ENCODE results near the gene PTPRU. TPM values are rescaled to one million over a fixed set of nuclear protein-coding genes. Genes with fewer than 3 reads are reported as not detected.

PTPRU gene
- total RNA-seq, 1 donor from 2014 or later, result 22.1 TPM

DNA sequence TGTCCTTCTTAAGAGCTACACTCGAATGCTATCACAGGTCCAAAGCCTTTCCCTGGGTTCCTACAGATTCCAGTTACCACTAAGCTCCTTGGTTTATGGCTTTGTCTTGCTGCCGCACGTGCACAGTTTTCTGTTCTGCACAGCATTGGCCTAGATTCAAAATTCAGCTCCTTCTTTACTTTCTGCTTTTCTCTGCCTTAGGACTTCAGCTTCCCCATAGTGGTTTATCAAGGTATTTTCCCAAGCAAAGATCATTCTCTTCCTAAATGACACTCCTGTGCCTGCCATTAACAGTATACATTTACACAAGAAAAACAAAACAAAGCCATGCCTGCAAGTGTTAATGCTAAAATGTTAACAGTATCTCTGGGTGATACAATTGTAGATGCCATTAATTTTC is 41.8 kb downstream of the PTPRU start:
- DNase-seq (no peak), ATAC-seq (ENCODE audit: poor library complexity) (no peak)
- intact Hi-C loops (cut with DNase I), result no loop called here

DNA sequence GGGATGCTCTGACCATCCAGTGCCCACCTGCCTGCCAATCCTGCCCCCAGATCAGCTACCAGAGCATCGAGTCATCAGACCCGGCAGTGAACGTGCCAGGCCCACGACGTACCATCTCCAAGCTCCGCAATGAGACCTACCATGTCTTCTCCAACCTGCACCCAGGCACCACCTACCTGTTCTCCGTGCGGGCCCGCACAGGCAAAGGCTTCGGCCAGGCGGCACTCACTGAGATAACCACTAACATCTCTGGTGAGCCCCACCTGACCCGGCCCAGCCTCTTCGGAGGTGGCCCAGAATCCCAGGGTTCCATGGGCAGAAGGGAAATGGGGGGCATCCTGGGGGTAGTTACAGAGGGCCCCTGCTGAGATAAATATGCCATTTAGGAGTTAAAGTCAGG is 43.1 kb downstream of the PTPRU start:
- DNase-seq (no peak), ATAC-seq (ENCODE audit: poor library complexity) (no peak)
- intact Hi-C loops (cut with DNase I), result no loop called here

DNA sequence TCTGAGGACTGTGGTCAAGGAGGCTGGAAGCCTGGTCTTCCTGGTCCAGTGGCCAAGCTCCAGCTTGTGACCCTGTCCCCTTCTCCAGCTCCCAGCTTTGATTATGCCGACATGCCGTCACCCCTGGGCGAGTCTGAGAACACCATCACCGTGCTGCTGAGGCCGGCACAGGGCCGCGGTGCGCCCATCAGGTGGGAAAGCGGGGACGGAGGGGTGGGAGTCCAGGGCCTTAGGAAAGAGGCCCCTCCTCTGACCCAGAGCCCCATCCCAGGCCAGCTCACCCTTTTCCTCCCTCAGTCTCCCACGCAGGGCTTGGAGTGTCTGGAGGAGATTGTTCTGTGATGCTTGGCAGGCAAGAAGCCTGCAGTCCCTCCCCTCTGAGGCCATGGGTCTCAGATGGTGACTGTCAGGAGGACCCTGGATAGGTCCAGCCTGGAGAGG is 43.6 kb downstream of the PTPRU start:
- DNase-seq (no peak), ATAC-seq (ENCODE audit: poor library complexity) (no peak)
- intact Hi-C loops (cut with DNase I), result no loop called here

DNA sequence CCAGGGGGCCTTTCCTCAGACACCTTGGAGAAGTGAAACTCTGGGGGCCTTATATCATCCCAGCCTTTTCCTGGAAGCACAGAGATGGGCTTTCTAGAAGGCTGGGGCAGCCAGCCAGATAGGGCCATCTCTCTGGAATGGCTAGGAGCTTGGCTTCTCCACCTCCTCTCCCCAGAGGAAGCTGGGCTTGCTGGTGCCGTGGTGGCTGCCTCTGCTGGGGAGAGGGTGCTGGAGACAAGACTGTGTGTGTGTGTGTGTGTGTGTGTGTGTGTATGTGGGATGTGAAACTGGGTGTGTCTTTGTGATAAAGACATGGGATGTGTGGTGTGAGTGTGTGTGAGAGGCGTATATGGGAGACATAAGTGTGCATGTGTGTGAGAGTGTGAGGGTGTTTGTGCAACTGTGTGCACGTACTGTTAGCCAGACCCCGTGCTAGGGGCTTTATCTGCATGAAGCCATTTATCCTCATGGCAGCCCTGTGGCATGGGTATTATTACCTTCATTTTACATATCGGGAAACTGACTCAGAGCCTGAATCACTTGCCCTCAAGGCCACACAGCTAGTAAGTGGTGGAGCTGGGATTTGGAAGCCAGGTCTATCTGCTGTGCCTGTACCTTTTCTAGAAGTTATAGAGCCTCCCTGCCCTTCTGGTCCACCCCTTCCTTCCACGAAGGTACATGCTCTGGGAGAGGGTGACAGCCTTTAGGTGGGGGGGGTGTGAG is 44.2 kb downstream of the PTPRU start:
- intact Hi-C loops (cut with DNase I), result no loop called here
- no peak for DNase-seq
- ATAC-seq (ENCODE audit: poor library complexity), result no peak

DNA sequence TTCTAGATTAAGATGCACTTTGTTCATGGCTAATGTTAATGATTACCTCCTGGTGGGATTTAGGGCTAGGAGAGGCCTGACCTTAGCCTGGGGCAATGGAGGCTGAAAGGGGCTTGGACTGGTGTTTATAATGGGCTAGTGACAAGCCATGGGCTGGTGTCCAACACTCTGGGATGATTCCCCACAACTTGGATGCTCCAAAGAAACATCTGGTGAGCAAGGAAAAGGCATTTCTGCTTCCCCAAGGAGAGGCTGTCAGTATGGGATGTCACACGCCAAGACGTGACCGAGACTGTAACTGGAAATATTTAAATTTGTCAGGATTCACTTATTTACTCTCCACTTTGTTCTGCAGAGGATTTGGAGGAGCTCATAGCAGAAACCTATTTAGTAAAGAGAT is 45.2 kb downstream of the PTPRU start:
- ATAC-seq (ENCODE audit: poor library complexity) (no peak), DNase-seq (no peak)
- intact Hi-C loops (cut with DNase I), result no loop called here

DNA sequence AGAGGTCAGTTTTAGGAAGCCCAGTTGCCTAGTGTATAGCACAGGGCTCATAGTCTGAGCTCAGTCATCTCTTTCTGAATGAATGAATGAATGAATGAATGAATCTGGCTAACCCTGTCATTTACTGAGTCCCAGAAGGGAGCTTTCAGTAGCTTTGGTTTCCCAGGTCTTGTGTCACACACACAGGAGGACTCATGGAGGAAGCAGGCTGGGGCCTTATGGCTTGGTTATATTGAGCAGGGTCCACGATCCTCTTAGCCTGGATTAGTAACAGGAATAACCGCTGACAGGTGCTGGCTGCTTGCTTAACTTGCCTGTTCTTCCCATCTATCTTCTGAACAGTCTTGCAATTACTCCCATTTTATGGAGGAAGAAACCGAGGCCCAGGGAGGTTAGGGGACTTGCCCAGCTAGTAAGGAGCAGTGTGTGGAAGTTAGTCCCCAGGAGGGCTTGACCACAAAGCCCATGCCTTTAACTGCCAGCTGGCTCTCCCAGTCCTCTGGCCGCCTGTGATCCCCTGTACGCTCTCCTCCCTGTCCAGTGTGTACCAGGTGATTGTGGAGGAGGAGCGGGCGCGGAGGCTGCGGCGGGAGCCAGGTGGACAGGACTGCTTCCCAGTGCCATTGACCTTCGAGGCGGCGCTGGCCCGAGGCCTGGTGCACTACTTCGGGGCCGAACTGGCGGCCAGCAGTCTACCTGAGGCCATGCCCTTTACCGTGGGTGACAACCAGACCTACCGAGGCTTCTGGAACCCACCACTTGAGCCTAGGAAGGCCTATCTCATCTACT is 46.0 kb downstream of the PTPRU start:
- intact Hi-C loops (cut with DNase I), result no loop called here
- ATAC-seq (ENCODE audit: poor library complexity) (no peak), DNase-seq (peak; percentile 30)

DNA sequence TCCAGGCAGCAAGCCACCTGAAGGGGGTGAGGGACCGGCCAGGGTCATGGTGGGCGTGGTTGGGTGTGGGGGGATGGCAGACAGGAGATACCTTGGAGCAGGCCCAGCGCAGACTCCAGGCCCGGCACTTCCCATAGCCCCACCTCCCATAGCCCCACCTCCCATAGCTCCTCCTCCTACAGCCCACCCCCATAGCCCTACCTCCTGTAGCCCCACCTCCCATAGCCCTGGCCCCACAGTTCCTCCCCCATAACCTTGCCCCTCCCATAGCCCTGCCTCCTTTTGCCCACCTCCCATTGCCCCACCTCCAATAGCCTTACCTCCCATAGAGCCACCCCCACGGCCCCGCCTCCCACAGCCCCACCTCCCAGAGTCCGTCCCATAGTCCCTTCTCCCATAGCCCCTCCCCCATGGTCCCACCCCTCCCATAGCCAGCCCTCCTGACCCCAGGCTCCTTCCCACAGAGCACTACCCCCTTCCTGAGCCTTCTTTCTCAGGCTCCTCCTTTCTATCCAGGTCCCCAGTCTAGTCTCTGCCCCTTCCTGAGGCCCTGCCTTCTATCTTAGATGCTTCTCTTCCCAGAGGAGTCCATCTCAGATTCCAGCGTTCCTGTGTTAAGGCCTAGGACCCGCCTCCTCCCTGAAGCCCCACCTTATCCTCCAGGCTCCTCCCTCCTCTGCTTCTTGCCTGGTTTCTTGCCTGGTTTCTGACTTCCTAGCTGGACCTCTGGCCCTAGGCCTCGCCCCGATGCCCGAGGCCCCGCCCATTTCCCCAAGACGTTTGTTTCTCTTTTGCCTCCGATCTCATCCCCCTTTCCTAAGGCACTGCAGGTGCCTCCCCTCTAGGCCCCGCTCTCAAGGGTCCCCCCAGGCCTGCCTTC is 46.8 kb downstream of the PTPRU start:
- peak; percentile 62 for DNase-seq
- intact Hi-C loops (cut with DNase I), result no loop called here
- peak; percentile 56 for ATAC-seq (ENCODE audit: poor library complexity)

DNA sequence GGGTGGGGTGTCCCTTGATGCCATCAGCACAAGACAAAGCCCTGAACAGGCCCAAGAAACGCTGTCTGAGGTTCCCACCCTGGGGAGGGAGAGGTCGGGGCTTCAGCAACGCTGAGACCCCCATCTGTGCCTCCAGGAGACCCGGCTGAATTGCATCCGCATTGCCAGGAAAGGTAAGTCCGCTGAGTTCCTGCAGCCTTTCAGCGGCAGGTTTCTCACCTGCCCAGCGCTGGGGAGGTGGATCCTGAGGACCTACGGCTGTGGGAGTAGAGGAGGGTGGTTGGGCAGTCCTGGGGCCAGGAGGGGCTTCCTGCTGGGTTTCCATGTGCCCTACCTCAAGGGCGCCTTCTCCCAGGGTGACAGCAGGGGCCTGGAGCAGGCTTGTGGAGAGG is 47.5 kb downstream of the PTPRU start:
- intact Hi-C loops (cut with DNase I), result no loop called here
- ATAC-seq (ENCODE audit: poor library complexity), result no peak
- DNase-seq, result no peak

DNA sequence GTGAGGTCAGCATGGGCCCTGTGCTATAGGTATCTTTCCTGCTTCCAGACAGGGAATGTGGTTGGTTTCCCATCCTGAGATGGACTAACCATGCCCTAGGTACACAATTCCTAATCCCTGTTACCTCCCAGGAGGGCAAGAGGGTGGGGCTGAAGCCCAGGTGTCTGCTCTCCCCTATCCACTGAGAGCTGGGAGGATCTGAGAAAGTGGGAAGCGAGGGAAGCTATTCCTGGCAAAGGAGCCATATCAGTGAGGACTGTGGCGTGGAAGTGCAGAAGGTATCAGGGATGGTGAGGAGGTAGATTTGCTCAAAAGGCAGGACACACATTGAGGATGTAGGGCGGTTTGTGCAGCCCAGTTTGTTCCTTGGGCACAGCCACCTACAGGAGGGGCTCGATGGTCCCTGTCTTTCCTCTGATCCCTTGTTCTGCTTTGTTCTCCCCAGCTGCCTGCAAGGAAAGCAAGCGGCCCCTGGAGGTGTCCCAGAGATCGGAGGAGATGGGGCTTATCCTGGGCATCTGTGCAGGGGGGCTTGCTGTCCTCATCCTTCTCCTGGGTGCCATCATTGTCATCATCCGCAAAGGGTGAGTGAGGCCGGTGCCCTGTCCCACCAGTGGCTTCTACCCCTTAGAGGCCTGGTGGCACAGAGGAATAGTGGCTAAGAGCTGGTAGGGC is 48.1 kb downstream of the PTPRU start:
- intact Hi-C loops (cut with DNase I), result no loop called here
- no peak for ATAC-seq (ENCODE audit: poor library complexity)

DNA sequence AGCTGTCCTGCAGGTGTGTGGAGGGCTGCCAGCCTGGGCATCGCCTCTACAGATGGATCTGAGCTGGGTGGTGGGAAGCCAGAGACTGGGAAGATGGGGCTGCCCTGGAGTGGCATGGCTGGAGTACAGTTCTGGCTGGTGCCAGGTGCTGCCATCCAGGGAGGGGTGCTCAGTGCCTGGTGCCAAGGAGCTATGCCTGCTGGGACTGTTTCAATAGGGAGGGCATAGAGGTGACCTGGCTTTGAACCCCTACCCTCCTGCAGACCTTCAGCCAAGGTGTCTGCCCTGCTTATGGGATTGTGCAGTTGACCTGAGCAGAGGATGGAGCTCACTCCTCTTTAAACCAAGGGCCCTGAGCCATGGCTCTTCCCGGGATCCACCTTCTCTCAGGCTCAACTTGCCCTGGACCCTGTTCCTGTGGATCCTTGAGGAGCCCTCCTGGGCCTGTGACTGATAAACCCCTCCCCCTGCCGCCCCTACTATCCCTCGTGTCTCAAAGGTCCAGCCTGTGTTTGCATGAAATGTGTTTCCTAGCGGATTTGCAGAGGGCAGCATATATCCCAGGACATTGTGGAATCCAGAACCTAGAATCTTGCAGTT is 48.7 kb downstream of the PTPRU start:
- intact Hi-C loops (cut with DNase I), result no loop called here
- DNase-seq (no peak), ATAC-seq (ENCODE audit: poor library complexity) (no peak)

More for the DNA sequence above, 48.1 kb downstream of the PTPRU start:
- no peak for DNase-seq

DNA sequence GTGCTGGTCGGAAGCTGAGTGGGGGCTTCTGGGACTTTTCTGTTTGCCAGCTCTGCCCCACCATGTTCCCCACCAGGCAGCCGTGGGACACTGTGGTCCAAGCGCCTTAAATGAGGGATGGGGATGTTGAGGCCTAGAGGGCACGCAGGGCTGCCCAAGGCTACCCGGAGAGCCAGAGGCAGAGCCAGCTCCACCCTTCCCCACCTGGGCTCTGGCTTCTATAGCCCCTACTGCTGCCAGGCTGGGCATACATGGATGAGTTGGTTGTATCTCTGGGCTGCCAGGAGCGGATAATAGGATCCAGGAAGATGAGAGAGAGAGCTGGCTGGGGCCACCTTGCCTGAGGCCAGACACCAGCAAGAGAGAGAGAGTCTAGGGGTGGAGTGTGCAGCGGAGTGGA is 49.4 kb downstream of the PTPRU start:
- DNase-seq (no peak), ATAC-seq (ENCODE audit: poor library complexity) (no peak)
- intact Hi-C loops (cut with DNase I), result no loop called here

DNA sequence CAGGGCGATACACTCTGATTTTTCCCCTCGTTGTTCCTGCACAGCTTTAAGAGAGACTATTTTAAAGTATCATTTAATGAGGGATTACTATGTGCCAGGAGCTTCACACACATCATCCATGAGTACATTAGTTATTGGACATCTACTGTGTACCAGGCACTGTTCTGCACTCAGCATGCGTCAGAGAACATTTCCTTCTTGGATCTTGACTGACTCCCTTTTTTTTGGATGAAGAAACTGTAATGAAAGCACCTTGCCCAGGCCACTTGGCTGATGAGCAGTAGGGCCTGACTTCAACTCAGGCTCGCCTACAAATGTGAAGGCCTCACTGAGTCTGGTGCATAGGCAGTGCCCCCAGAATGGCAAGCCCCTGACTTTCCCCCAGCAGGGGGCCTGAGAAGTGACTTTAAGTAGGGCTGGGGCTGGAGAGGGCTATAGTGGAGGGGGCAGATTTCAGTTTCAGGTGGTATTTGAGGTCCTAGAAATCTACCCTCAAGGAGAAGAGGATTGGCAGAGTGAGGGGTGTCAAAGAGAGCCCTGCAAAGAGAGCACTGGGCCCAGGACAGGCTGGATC is 50.0 kb downstream of the PTPRU start:
- DNase-seq, result no peak
- intact Hi-C loops (cut with DNase I), result no loop called here
- ATAC-seq (ENCODE audit: poor library complexity), result no peak

DNA sequence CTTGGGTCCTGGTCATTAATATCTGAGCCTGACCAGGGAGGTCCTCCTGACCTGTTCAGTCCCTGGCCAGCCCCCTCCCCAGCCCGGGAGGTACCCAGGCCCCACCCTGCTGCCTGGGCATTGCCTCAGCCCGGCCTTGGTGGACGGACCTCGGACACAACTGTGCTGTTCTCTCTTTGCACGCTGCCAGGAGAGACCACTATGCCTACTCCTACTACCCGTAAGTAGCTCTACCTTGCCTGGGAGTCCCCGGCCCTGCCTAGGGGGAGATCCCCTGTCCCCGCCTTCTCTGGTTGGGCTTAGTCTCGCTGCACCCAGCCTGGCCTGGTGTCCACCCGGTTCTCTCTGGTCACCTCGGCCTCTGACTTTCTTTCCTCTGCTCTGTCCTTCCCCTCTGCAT is 53.2 kb downstream of the PTPRU start:
- ATAC-seq (ENCODE audit: poor library complexity) (no peak), DNase-seq (no peak)
- intact Hi-C loops (cut with DNase I), result no loop called here

DNA sequence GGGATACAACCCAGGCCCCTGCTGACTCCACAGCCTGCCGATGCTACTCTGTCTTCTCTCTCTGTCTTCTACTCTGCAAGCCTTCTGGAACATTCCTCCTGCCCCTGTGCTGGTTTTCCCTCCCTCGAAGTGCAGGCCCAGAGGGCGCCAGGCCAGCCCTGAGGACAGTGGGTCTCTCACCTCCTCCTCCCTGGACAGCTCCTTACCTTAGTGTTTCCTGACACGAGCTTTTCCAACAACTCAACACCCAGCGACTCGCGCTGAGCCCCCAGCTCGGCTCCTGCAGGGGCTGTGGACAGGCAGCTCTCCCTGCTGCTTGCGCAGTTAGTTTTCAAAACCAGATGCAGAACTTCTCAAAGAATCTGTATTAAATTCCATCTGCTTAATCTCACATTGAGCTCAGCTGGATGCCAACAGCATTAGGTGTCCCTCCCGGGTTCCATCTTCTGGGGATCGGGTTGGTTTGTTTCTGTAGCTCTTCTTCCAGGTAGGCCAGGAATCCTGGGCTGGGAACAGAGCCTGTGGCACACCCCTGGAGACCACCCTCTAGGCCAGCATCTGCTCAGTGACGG is 54.2 kb downstream of the PTPRU start:
- DNase-seq (no peak), ATAC-seq (ENCODE audit: poor library complexity) (no peak)
- intact Hi-C loops (cut with DNase I), result no loop called here

DNA sequence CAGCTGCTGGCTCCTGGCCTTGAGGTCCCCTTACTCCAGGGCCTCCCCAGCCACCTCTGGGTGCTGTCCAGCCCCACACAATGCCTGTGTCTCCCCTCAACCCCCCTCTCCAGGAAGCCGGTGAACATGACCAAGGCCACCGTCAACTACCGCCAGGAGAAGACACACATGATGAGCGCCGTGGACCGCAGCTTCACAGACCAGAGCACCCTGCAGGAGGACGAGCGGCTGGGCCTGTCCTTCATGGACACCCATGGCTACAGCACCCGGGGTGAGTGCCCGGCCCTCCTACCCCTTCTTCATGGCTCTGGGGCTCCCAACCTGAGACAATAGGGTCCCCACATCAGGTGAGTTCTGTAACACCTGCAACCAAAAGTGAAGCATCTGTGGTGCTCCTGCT is 55.4 kb downstream of the PTPRU start:
- DNase-seq (no peak), ATAC-seq (ENCODE audit: poor library complexity) (no peak)
- intact Hi-C loops (cut with DNase I), result no loop called here

DNA sequence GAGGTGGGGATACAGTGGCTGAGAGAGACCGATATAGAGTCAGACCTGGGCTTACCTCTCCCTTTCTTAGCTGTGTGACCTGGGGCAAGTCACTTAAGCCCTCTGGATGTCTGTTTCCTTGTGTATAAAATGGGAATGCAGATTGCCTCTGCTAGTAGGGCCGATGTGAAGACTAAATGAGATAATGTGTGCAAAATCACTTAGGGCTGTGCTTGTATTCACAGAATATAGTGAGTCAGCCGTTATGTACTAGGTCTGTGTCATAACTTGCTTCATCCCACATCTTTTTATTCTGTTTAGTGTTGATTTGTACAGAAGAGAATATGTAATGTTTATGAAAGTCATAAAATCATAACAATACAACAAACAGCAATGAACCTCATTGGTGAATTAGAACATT is 56.0 kb downstream of the PTPRU start:
- DNase-seq (no peak), ATAC-seq (ENCODE audit: poor library complexity) (no peak)
- intact Hi-C loops (cut with DNase I), result no loop called here

DNA sequence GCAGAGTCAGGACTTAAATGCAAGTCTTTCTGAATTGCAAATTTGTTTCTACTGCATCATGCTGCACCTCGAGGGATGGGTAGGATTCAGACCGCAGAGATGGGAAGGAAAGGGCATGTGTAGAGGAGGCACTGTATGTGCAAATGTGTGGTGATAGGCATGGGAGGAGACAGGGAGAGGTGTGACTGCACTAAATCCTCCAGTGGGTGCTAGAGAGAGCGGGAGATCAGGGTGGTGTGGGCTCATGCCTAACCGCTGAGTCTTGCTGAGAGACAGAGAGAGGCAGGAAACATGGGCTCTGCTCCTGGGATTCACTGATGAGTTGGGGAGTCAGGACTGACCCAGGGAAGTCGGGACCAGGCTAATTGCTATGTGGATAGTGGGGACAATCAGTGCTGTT is 61.1 kb downstream of the PTPRU start:
- ATAC-seq (ENCODE audit: poor library complexity) (no peak), DNase-seq (no peak)
- intact Hi-C loops (cut with DNase I), result no loop called here

DNA sequence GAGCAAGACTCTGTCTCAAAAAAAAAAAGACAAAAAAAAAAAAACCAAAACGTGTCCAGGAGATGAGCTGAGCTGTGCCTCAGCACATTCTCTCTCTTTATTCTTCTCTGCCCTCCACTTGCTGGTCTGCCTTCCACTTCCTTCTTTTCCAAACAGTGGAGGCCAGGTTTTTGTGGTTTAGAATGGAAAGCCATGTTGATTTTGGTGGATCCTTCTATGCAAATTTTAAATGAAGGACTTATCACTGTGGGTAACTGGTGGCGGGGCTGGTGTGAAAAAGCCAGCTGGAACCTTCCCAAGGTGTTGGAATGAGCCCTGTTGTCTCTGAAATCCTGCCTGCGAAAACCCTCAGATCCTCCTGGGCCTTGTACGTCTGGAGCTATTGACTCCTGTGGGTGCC is 61.9 kb downstream of the PTPRU start:
- DNase-seq (no peak), ATAC-seq (ENCODE audit: poor library complexity) (no peak)
- intact Hi-C loops (cut with DNase I), result no loop called here

Measured in Right ventricle myocardium superior (tissue), 1 donor.